Hepatocyte (in vitro differentiated cells): ENCODE measurements around the gene RASSF3. TPM values are rescaled to one million over a fixed set of nuclear protein-coding genes. Genes with fewer than 3 reads are reported as not detected.

Experiments used
- DNase-seq: peaks from one replicate; pipeline ENCODE4 v3.0.0-alpha.2; 2016; ENCODE audit warnings: low spot score
- H2AFZ ChIP-seq: fragments of 200-600 bp; sonication (generic); 2 replicates; pipeline ENCODE4 v1.6.0; 2016; ENCODE audit warnings: antibody characterized with exemption, mild to moderate bottlenecking
- H3K27ac ChIP-seq: fragments of 200-600 bp; sonication (generic); 2 replicates; pipeline ENCODE4 v1.5.1; 2016; ENCODE audit warnings: mild to moderate bottlenecking
- H3K27me3 ChIP-seq: fragments of 200-600 bp; sonication (generic); 2 replicates; pipeline ENCODE4 v1.6.1; 2016
- H3K36me3 ChIP-seq: fragments of 200-600 bp; sonication (generic); replicated peaks from 2 replicates; pipeline ENCODE4 v1.5.1; 2016; ENCODE audit warnings: low read depth; ENCODE audit not compliant: insufficient read depth
- H3K4me1 ChIP-seq: fragments of 200-600 bp; sonication (generic); 2 replicates; pipeline ENCODE4 v1.5.1; 2016; ENCODE audit warnings: mild to moderate bottlenecking, moderate library complexity; ENCODE audit not compliant: insufficient read depth
- H3K4me2 ChIP-seq: fragments of 200-600 bp; sonication (generic); 2 replicates; pipeline ENCODE4 v1.6.0; 2016
- H3K4me3 ChIP-seq: fragments of 200-600 bp; sonication (generic); 2 replicates; pipeline ENCODE4 v1.5.1; 2016; ENCODE audit warnings: mild to moderate bottlenecking
- H3K79me2 ChIP-seq: fragments of 200-600 bp; sonication (generic); 2 replicates; pipeline ENCODE4 v1.6.0; 2017; ENCODE audit warnings: mild to moderate bottlenecking
- H3K9me2 ChIP-seq: fragments of 200-600 bp; sonication (generic); replicated peaks from 2 replicates; pipeline ENCODE4 v1.6.0; 2017; ENCODE audit warnings: mild to moderate bottlenecking; ENCODE audit not compliant: insufficient read depth
- H3K9me3 ChIP-seq: fragments of 200-600 bp; sonication (generic); 2 replicates; pipeline ENCODE4 v1.5.1; 2016; ENCODE audit warnings: low read depth, mild to moderate bottlenecking
- H4K20me1 ChIP-seq: fragments of 200-600 bp; sonication (generic); 2 replicates; pipeline ENCODE4 v1.6.0; 2016; ENCODE audit warnings: mild to moderate bottlenecking; ENCODE audit not compliant: insufficient read depth, poor library complexity, severe bottlenecking
- EZH2 ChIP-seq: fragments of 200-600 bp; sonication (generic); IDR thresholded peaks from 2 replicates; pipeline ENCODE4 v1.6.1; 2016; ENCODE audit warnings: antibody characterized with exemption, mild to moderate bottlenecking, borderline replicate concordance
- EZH2phosphoT487 ChIP-seq: fragments of 200-600 bp; sonication (generic); IDR thresholded peaks from one replicate; pipeline ENCODE4 v1.6.1; 2018; ENCODE audit warnings: antibody characterized with exemption, mild to moderate bottlenecking, low read depth, moderate library complexity; ENCODE audit not compliant: unreplicated experiment, severe bottlenecking
- WGBS: methylation state at CpG from one replicate; pipeline ENCODE4 v1.1.6; 2016; ENCODE audit warnings: low lambda C conversion rate; ENCODE audit errors: missing lambda C conversion rate; 5-methylcytosine and 5-hydroxymethylcytosine counted together
- polyA plus RNA-seq: library from polyadenylated mRNA; unstranded; fragments of >200 nt; fragmentation: Nextera tagmentation; extraction: Ambion mirVana; gene quantifications from 2 replicates; pipeline ENCODE4 v1.2.1, GENCODE V29; 2016
- total RNA-seq: library from RNA; depleted of rRNA; stranded (reverse); fragments of >200 nt; gene quantifications from 2 replicates; pipeline ENCODE4 v1.2.3, GENCODE V29; 2014
- TF ChIP-seq, protein P1 (sequence below): fragments of 200-600 bp; sonication (generic); IDR thresholded peaks from 2 replicates; pipeline ENCODE4 v1.5.1; 2016; ENCODE audit warnings: antibody characterized with exemption, mild to moderate bottlenecking; ENCODE audit not compliant: poor library complexity

RASSF3 gene
- total and polyA plus RNA-seq, 2 experiments from 2014 or later, result 7.8 to 22.3 TPM

DNA sequence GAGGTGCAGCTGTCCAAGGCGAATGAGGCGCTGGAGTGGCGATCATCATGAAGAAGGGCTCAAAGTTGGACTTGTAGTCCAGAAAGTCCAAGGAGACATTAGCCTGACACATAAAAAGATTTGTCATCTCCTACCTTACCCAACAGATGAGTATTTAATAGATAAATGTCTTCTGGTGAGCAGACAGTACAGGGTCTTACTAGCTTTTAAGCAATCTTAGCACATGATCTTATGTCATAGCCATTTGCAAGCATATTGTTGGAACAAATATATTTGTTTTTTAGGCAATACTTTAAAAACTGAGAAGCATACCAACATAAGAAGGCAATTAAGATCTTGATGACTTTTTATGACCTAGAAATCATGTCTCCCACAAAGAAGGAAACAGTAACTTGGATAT is 132.9 kb downstream of the RASSF3 start:
- H4K20me1 ChIP-seq, result no peaks in the 10 kb centered on the region
- peaks cover 6% of the 10 kb centered on the region for H3K4me1 ChIP-seq
- H3K9me2 ChIP-seq, result no peaks in the 10 kb centered on the region
- DNase-seq, result no peak
- no peak overlapping the region for H2AFZ ChIP-seq
- peaks cover 5% of the 10 kb centered on the region for H3K36me3 ChIP-seq
- H3K9me3 ChIP-seq, result no peaks in the 10 kb centered on the region
- TF ChIP-seq, protein P1, sequence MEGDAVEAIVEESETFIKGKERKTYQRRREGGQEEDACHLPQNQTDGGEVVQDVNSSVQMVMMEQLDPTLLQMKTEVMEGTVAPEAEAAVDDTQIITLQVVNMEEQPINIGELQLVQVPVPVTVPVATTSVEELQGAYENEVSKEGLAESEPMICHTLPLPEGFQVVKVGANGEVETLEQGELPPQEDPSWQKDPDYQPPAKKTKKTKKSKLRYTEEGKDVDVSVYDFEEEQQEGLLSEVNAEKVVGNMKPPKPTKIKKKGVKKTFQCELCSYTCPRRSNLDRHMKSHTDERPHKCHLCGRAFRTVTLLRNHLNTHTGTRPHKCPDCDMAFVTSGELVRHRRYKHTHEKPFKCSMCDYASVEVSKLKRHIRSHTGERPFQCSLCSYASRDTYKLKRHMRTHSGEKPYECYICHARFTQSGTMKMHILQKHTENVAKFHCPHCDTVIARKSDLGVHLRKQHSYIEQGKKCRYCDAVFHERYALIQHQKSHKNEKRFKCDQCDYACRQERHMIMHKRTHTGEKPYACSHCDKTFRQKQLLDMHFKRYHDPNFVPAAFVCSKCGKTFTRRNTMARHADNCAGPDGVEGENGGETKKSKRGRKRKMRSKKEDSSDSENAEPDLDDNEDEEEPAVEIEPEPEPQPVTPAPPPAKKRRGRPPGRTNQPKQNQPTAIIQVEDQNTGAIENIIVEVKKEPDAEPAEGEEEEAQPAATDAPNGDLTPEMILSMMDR, result no peak
- no peak for TF ChIP-seq EZH2phosphoT487
- no peak for TF ChIP-seq EZH2
- no peak overlapping the region for H3K4me2 ChIP-seq
- no peak overlapping the region for H3K4me3 ChIP-seq
- H3K79me2 ChIP-seq, result no peaks in the 10 kb centered on the region
- WGBS, result 100% methylated on average over 3 of the region's 3 CpGs
- no peaks in the 10 kb centered on the region for H3K27me3 ChIP-seq
- peak overlapping the region; percentile 68 for H3K27ac ChIP-seq

DNA sequence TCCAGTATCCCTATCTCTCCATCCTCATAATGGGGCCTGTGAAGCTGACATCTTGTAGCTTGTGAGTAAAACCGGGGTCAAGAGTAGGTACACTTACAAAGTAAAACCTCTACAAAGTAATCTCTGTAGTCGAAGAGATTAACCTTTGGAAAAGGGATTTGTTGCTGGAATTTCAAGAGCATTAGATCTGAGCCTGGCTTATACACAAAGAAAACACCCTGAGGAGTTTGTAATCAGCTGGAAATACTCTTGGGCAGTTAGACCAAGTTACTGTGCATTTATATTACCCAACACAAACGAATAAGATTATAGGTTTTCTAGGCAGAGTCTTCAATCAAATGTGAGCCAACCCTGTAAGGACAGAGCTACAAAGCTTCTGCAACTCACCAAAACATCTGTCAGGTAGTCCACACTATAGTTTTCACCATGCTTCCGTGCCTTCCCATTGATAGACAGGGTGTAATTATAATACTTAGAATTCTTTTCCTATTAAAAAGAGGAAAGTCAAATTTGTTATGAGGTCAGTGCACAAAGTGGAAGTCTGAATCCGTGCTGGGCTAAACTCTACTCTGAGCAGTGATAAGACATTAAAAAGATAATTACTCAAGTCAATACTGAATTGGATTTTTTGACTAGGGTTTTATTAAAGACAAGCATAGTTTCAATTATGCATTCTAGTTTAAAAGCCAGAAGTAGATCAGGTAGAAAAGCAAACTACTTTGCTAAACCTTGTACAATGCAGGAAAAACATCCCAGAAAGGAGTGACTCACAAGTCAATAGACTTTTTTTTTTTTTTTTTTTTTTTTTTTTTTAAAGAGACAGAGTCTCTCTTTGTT is 134.3 kb downstream of the RASSF3 start:
- no peaks in the 10 kb centered on the region for H3K79me2 ChIP-seq
- TF ChIP-seq, protein P1, result no peak
- TF ChIP-seq EZH2phosphoT487 (no peak), EZH2 (no peak)
- no peak overlapping the region for H2AFZ ChIP-seq
- H3K9me2 ChIP-seq, result no peaks in the 10 kb centered on the region
- no peak overlapping the region for H3K4me3 ChIP-seq
- no peak for DNase-seq
- no peaks in the 10 kb centered on the region for H3K27me3 ChIP-seq
- no peaks in the 10 kb centered on the region for H3K9me3 ChIP-seq
- peaks cover 5% of the 10 kb centered on the region for H3K36me3 ChIP-seq
- H3K4me2 ChIP-seq, result peak overlapping the region; percentile 60
- H4K20me1 ChIP-seq, result no peaks in the 10 kb centered on the region
- H3K27ac ChIP-seq, result peak overlapping the region; percentile 68
- H3K4me1 ChIP-seq, result peaks cover 6% of the 10 kb centered on the region
- WGBS, result 38% methylated on average over 5 of the region's 5 CpGs

DNA sequence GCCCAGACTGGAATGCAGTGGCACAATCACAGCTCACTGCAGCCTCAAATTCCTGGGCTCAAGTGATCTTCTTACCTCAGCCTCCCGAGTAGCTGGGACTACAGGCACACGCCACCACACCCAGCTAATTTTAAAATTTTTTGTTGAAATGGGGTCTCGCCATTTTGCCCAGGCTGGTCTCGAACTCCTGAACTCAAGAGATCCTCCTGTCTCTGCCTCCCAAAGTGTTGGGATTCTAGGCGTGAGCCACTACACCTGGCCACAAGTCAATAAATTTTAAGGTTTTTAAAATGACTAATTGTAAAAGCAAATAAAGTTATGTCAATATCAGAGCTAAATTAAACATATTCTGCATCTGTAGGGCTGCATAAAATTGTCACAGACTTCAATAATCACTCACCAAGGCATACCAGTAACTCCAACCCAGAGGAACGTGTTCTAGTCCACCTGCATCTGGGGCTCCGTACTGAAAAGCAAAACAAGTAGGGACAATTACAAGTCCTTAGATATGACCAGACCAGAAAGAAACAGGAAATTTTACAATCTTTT is 135.0 kb downstream of the RASSF3 start:
- Histone ChIP-seq H3K4me1 (peaks cover 6% of the 10 kb centered on the region), H4K20me1 (no peaks in the 10 kb centered on the region), H3K9me3 (no peaks in the 10 kb centered on the region), H3K79me2 (no peaks in the 10 kb centered on the region), H3K4me3 (no peak overlapping the region), H3K27me3 (no peaks in the 10 kb centered on the region), H3K9me2 (no peaks in the 10 kb centered on the region), H2AFZ (no peak overlapping the region), H3K4me2 (no peak overlapping the region), H3K36me3 (peaks cover 5% of the 10 kb centered on the region), H3K27ac (peak overlapping the region; percentile 68)
- 89% methylated on average over 7 of the region's 7 CpGs for WGBS
- DNase-seq, result no peak
- no peak for TF ChIP-seq EZH2phosphoT487
- no peak for TF ChIP-seq EZH2
- TF ChIP-seq, protein P1, result no peak
